GM21526 (cell line): ENCODE data around the gene SORCS1.
A peak's percentile ranks its signal among the peaks of the same experiment; 100 is the strongest.

ENCODE experiments used
- ATAC-seq: cut with Tn5 transposase; IDR thresholded peaks from one replicate; pipeline ENCODE4 v1.9.1; 2021; ENCODE audit warnings: moderate library complexity; ENCODE audit not compliant: unreplicated experiment, low FRiP score

Gene SORCS1

DNA sequence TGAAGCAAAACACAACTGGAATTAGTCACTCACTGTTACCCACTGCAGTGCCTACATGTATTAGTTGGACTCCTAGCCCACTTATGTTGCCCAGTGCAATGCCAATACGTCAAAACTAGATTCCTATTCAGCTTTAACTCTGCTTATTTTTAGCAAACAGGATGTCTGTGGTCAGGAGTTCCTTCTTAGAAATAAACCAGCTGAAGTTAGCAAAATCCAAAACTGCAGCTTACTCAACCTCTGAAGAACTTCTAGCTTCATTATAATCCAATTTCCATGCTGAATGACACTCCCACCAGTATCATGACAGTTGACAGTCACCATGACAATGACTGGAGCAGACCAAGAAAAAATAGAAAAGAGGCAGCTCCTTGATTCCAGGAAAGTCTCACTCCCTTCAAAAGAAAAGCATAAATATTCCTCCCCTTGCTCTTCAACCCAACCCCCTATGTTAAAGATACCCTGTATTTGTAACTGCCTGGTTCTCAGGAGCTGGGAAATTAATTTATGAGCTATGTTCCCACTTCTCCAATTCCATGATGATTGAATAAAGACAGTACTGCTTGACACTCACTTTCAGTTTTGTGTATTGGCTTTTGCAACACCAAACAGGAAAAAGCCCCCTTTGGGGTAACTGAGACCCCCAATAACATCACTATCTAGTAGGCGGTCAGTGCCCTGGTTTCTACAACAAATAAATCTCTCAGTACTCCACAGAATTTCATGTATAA is 327.4 kb downstream of the SORCS1 start:
- peak; percentile 93 for ATAC-seq

GRCh38 chr10:106832846-106833245 is 331.7 kb downstream of the SORCS1 start:
- no peak for ATAC-seq

DNA sequence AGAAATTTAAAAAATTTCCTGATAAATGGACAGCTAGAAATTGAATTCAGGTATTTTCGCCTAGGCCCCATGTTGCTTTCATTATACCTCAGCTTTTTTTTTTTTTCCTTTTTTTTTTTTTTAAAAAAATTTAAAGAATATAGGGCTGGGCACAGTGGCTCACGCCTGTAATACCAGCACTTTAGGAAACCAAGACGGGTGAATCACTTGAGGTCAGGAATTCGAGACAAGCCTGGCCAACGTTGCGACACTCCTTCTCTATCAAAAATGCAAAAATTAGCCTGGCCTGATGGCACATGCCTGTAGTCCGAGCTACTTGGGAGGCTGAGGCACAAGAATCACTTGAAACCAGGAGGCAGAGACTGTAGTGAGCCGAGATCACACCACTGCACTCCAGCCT is 334.0 kb downstream of the SORCS1 start:
- no peak for ATAC-seq

DNA sequence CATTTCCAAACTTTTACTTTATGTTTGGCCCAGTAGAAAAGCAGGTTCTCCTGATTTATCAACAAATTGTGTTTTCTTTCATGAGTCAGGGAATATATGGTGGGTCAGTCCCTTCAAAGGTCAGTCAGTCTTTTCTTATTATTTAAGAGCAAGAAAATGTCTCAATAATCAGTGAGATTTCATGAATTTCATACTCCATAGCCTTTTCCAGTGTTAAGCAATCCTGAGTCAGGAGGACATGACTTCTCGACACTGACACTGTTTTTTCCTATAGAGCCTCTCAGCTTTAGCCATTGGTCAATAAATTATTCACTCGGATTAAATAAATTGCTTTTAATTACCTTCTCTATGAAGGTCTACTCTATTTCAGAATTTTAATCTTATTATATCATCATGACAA is 334.5 kb downstream of the SORCS1 start:
- no peak for ATAC-seq

- no peak for ATAC-seq
Measured at GRCh38 chr10:106826716-106827115, 337.8 kb downstream of the SORCS1 start.

DNA sequence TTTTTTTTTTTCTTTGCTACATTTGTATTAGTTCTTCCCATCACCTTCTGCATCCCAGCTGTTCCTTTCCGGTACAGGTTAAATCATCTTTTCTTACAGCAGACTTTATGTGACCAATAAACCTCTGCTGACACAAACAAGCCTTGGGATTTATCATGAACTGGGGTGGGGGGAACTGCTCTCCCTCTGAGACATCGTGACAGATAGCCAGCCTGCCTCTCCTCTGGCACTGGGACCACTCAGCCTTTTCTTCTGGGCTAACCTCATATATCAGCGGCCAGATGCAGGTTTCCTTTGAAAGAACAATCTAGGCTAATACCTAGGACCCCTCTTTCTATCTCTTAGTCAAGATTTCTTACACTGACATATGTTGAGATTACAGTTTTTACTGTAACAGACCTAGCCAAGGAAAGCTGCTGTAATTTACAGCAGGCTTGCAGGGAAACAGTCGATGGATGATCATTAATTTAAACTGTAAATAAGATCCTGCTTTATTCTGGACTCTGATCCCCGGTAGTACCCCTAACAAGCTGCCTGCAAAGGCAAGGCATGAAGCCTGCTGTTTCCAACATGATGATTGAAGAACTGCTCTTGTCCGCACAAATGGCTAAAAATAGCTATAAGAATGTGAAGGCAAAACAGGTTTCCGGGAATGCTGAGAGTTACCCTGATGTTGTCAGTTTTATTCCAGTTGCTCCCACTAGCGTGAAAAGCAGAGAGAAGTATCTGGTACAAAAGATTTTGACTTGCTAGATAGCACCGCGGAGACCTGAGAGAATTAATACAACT is 338.7 kb downstream of the SORCS1 start:
- no peak for ATAC-seq

DNA sequence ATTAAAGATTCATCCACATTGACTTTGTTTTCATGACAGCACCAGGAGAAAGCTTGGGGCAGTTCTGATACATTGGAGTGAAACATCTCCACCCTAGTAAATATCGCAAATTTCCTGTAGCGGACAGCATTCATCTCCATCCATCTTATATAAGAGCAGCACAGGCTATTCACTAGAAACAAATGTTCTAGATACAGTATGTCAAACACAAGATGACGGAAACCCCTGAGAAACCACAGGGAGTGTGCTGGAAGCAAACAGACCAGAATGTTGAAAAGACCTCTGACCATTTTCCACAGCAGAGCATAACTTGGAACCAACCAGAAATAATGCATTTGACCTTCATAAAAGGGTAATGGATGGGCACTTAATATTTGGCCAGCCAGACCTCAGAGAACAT is 343.9 kb downstream of the SORCS1 start:
- ATAC-seq = no peak

DNA sequence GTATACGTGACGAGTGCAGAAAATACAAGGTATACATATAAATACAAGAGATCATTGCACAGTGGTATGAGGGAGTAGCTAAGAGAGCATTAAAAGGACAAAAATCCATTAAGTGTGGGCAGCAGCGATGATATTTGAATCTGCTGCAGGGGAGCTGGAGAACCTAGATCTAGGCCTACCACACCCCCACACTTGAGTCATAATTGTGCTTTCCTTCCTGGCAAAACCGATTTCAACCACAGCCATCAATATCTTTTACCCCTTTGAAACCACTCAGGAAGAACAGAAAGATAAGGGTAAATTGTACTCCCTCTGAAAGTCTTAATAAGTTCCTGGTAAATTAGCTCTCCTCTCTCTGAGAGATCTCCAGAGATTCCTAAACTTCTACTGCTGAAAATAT is 345.0 kb downstream of the SORCS1 start:
- no peak for ATAC-seq

DNA sequence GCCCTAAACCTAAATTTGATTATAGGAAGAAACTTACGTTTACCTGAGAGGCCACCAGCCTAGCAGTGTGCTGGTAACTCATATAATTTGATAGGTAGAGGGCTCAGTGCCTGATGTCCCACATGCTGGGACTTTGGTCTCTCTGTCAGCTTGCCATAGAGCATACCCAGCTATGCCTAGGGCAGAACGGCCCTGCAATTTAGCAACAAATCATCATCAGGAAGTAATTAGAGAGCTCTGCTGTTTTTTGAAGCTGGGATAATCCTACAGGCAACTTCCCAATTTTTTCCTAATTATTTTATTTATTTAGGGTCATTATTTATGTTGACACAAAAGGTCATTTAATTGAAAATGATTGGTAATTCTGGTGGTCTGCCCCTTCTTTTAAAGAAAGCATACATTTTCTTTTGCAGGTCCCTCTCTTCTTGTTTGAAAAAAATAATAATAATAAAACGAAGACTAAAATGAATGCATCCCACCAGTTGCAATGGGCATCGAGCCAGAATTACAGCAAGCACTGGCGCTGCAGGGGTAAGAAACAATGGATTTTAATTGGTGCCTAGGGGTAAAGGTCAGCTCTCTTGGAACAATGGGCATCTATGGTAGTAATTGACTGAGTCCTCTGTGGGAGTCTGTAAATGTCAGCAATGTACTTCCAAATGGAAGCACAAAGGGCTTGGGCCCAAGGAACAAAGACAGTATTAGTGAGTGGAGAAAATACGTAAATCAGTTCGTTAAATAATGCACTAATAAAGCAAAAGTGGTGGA is 348.0 kb downstream of the SORCS1 start:
- ATAC-seq = no peak

GRCh38 chr10:106815427-106816043 is 349.0 kb downstream of the SORCS1 start:
- ATAC-seq = no peak

- no peak for ATAC-seq
Measured at GRCh38 chr10:106804992-106805582, 359.4 kb downstream of the SORCS1 start.

DNA sequence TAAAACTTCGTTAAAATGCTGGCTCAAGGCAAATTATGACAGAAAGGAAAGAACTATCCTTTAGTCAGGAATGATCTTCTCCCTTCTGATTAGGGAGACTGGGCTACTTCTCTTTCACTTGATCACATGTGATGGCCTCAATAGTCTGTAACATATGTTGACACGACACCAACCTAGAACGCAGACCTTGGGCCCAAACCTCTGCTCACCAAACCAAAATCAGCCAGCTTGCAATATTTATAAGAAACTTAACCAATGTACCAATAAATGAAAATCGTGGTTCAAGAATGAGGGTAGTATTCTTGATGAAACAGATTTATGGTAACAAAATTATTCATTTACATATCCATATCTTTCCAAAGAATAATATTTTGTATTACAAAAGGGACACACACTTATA is 361.6 kb downstream of the SORCS1 start:
- ATAC-seq = no peak

DNA sequence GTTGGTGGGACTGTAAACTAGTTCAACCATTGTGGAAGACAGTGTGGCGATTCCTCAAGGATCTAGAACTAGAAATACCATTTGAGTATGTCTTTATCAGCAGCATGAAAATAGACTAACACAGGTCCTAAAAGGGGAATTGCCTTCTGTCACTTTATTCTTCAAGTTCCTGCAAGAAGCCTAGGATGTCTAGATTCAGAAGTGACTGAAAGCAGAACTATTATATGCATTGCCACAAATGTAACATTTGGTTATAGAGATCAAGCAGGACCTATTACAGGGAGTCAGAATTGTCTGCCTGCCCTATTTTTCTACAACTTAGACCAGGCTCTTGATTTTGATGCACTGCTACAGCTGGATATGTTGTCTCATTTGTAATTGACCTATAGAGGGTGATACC is 364.7 kb downstream of the SORCS1 start:
- ATAC-seq = no peak

- peak; percentile 81 for ATAC-seq
Measured at GRCh38 chr10:106795619-106796018, 368.9 kb downstream of the SORCS1 start.

GRCh38 chr10:106793617-106794016 is 370.9 kb downstream of the SORCS1 start:
- ATAC-seq = no peak

- no peak for ATAC-seq
Measured at GRCh38 chr10:106789623-106790022, 374.9 kb downstream of the SORCS1 start.

DNA sequence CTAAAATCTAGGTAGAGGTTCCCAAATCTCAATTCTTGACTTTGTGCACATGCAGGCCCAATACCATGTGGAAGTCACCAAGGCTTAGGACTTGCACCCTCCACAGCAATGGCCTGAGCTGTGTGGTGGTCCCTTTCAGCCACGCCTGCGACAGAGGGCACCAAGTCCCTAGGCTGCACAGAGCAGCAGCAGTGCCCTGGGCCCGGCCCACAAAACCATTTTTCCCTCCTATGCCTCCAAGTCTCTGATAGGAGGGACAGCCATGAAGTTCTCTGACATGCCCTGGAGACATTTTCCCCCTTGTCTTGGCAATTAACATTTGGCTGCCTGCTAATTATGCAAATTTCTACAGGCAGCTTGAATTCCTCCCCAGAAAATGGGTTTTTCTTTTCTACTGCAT is 375.5 kb downstream of the SORCS1 start:
- ATAC-seq = no peak

GRCh38 chr10:106785528-106785927 is 379.0 kb downstream of the SORCS1 start:
- ATAC-seq = no peak

GRCh38 chr10:106780632-106781031 is 383.9 kb downstream of the SORCS1 start:
- no peak for ATAC-seq

GRCh38 chr10:106777841-106778240 is 386.7 kb downstream of the SORCS1 start:
- ATAC-seq = no peak
